Measurements from ENCODE around the gene CHRNB2.

GRCh38 chr1:154616659-154617345 is 49.2 kb downstream of the CHRNB2 start:
- no peak for TF ChIP-seq CTCF (IDR thresholded peaks at IDR 0.05)
- TF ChIP-seq POLR2A (IDR thresholded peaks at IDR 0.05), result no peak
